ENCODE results near the gene FOSL1. TPM values are rescaled to one million over a fixed set of nuclear protein-coding genes. Genes with fewer than 3 reads are reported as not detected.
"Not testable (repeated sequence)": the region's sequence is repeated elsewhere in the genome, so short reads cannot be mapped to it uniquely, and the experiment has no call there.

FOSL1 gene
- total RNA-seq, 1 experiment from 2014 or later, result 97.5 TPM

- Histone ChIP-seq H3K27ac (no peak overlapping the region), H3K36me3 (peaks cover 79% of the 10 kb centered on the region), H3K4me3 (peak overlapping the region; percentile 6; the same call in 1 of the 2 replicates), H3K27me3 (replicated peaks) (no peaks in the 10 kb centered on the region), H3K9me3 (replicated peaks) (no peaks in the 10 kb centered on the region), H3K4me1 (replicated peaks) (peaks cover 66% of the 10 kb centered on the region)
- no peak for DNase-seq (ENCODE audit: low read depth in 1 of 2, low spot score in 2 of 2)
These were observed 3.1 kb downstream of the FOSL1 start for GRCh38 chr11:65897020-65897471.

- peaks cover 66% of the 10 kb centered on the region for H3K4me1 ChIP-seq (replicated peaks)
- peaks cover 86% of the 10 kb centered on the region for H3K36me3 ChIP-seq
- no peaks in the 10 kb centered on the region for H3K9me3 ChIP-seq (replicated peaks)
- H3K4me3 ChIP-seq, result no peak overlapping the region
- DNase-seq (ENCODE audit: low read depth in 1 of 2, low spot score in 2 of 2), result peak in 1 of 2 experiments; percentile 59
- H3K27ac ChIP-seq, result no peak overlapping the region
- no peaks in the 10 kb centered on the region for H3K27me3 ChIP-seq (replicated peaks)
These were observed 3.9 kb downstream of the FOSL1 start for GRCh38 chr11:65896034-65896999.

GRCh38 chr11:65895482-65895981 lies 4.7 kb downstream of the FOSL1 start:
- Histone ChIP-seq H3K4me1 (replicated peaks) (peaks cover 66% of the 10 kb centered on the region), H3K9me3 (replicated peaks) (0 out of 2 replicates have a peak, but pooled peaks cover 2% of the 10 kb centered on the region), H3K36me3 (peaks cover 94% of the 10 kb centered on the region), H3K4me3 (no peak overlapping the region), H3K27ac (no peak overlapping the region), H3K27me3 (replicated peaks) (no peaks in the 10 kb centered on the region)
- DNase-seq (ENCODE audit: low read depth in 1 of 2, low spot score in 2 of 2), result no peak

GRCh38 chr11:65894034-65894591 lies 6.1 kb downstream of the FOSL1 start:
- H3K36me3 ChIP-seq, result peaks cover 94% of the 10 kb centered on the region
- no peak overlapping the region for H3K4me3 ChIP-seq
- H3K4me1 ChIP-seq (replicated peaks), result peaks cover 79% of the 10 kb centered on the region
- H3K27me3 ChIP-seq (replicated peaks), result no peaks in the 10 kb centered on the region
- peak in 1 of 2 experiments; percentile 57 for DNase-seq (ENCODE audit: low read depth in 1 of 2, low spot score in 2 of 2)
- H3K9me3 ChIP-seq (replicated peaks), result 0 out of 2 replicates have a peak, but pooled peaks cover 2% of the 10 kb centered on the region
- no peak overlapping the region for H3K27ac ChIP-seq

- Histone ChIP-seq H3K36me3 (peaks cover 86% of the 10 kb centered on the region), H3K4me1 (replicated peaks) (peaks cover 79% of the 10 kb centered on the region), H3K4me3 (no peak overlapping the region), H3K9me3 (replicated peaks) (0 out of 2 replicates have a peak, but pooled peaks cover 2% of the 10 kb centered on the region), H3K27ac (no peak overlapping the region), H3K27me3 (replicated peaks) (no peaks in the 10 kb centered on the region)
- peak; percentile 33 to 58 for DNase-seq (ENCODE audit: low read depth in 1 of 2, low spot score in 2 of 2)
These were observed 7.4 kb downstream of the FOSL1 start for GRCh38 chr11:65892661-65893317.

- H3K27ac ChIP-seq; H3K27me3 ChIP-seq (replicated peaks); H3K9me3 ChIP-seq (replicated peaks); DNase-seq (ENCODE audit: low read depth in 1 of 2, low spot score in 2 of 2): not testable (repeated sequence)
- Histone ChIP-seq H3K4me1 (replicated peaks) (peaks cover 78% of the 10 kb centered on the region), H3K36me3 (peaks cover 84% of the 10 kb centered on the region), H3K4me3 (peak overlapping the region; percentile 51)
These were observed 8.0 kb downstream of the FOSL1 start for GRCh38 chr11:65892137-65892540.

- Histone ChIP-seq H3K9me3 (replicated peaks) (0 out of 2 replicates have a peak, but pooled peaks cover 2% of the 10 kb centered on the region), H3K36me3 (peaks cover 83% of the 10 kb centered on the region), H3K4me1 (replicated peaks) (peaks cover 71% of the 10 kb centered on the region)
These were observed 8.7 kb downstream of the FOSL1 start for GRCh38 chr11:65891219-65892136.

GRCh38 chr11:65890324-65891218 lies 9.6 kb downstream of the FOSL1 start, which contains the start of gene CCDC85B:
CCDC85B (plus strand) TSS chr11:65890673; CDS start chr11:65890784, 111 bp downstream.
- peak within 1 kb of the TSS; percentile 61 for H3K4me3 ChIP-seq
- DNase-seq (ENCODE audit: low read depth in 1 of 2, low spot score in 2 of 2), result peak; percentile 100
- peak within 1 kb of the TSS; percentile 55 for H3K27ac ChIP-seq
- 0 out of 2 replicates have a peak, but pooled peaks cover 2% of the 10 kb centered on the region for H3K9me3 ChIP-seq (replicated peaks)
- H3K27me3 ChIP-seq (replicated peaks), result no peaks in the 10 kb centered on the region
- H3K4me1 ChIP-seq (replicated peaks), result peaks cover 62% of the 10 kb centered on the region
- H3K36me3 ChIP-seq, result peaks cover 82% of the 10 kb centered on the region

More at GRCh38 chr11:65891219-65892136, 8.7 kb downstream of the FOSL1 start:
- H3K4me3 ChIP-seq, result peak overlapping the region; percentile 51
- peak; percentile 72 to 78 for DNase-seq (ENCODE audit: low read depth in 1 of 2, low spot score in 2 of 2)
- H3K27ac ChIP-seq, result peak overlapping the region; percentile 34
- no peaks in the 10 kb centered on the region for H3K27me3 ChIP-seq (replicated peaks)

GRCh38 chr11:65888163-65888814 lies 11.9 kb downstream of the FOSL1 start, which contains the start of gene FIBP:
FIBP (minus strand) TSS chr11:65888471; CDS start chr11:65888418, 53 bp downstream.
- Histone ChIP-seq H3K27me3 (replicated peaks) (no peaks in the 10 kb centered on the region), H3K4me1 (replicated peaks) (peaks cover 55% of the 10 kb centered on the region), H3K36me3 (peaks cover 82% of the 10 kb centered on the region), H3K9me3 (replicated peaks) (0 out of 2 replicates have a peak, but pooled peaks cover 2% of the 10 kb centered on the region), H3K27ac (peak within 1 kb of the TSS; percentile 55), H3K4me3 (peak within 1 kb of the TSS; percentile 61)
- DNase-seq (ENCODE audit: low read depth in 1 of 2, low spot score in 2 of 2), result peak; percentile 99 to 100

GRCh38 chr11:65887723-65888162 lies 12.4 kb downstream of the FOSL1 start:
- DNase-seq (ENCODE audit: low read depth in 1 of 2, low spot score in 2 of 2), result no peak

More at GRCh38 chr11:65887723-65888162, 12.4 kb downstream of the FOSL1 start:
- Histone ChIP-seq H3K9me3 (replicated peaks) (0 out of 2 replicates have a peak, but pooled peaks cover 2% of the 10 kb centered on the region), H3K27ac (peak overlapping the region; percentile 44), H3K4me3 (peak overlapping the region; percentile 61), H3K4me1 (replicated peaks) (peaks cover 54% of the 10 kb centered on the region), H3K36me3 (peaks cover 84% of the 10 kb centered on the region), H3K27me3 (replicated peaks) (no peaks in the 10 kb centered on the region)

Measured in SJSA1 (cell line).